Karpas-422 (cell line): Measurements from ENCODE around the gene PTPMT1. TPM values are rescaled to one million over a fixed set of nuclear protein-coding genes. Genes with fewer than 3 reads are reported as not detected.

Source experiments
- DNase-seq: peaks from one replicate; pipeline ENCODE4 v3.0.0-alpha.2; 2015
- H2AFZ ChIP-seq: fragments of 200-600 bp; sonication (generic); 2 replicates; pipeline ENCODE4 v1.6.1; 2014; ENCODE audit warnings: antibody characterized with exemption, low read length, mixed read lengths
- H3K27ac ChIP-seq: fragments of 200-600 bp; sonication (generic); 2 replicates; pipeline ENCODE4 v1.5.1; 2014; ENCODE audit warnings: mild to moderate bottlenecking, low read length, moderate library complexity
- H3K27me3 ChIP-seq: fragments of 200-600 bp; sonication (generic); 2 replicates; pipeline ENCODE4 v1.6.1; 2014; ENCODE audit warnings: low read length, mixed read lengths
- H3K36me3 ChIP-seq: fragments of 200-600 bp; sonication (generic); 2 replicates; pipeline ENCODE4 v1.6.1; 2014; ENCODE audit warnings: low read length, mixed read lengths; ENCODE audit not compliant: insufficient read depth
- H3K4me1 ChIP-seq: fragments of 200-600 bp; sonication (generic); 2 replicates; pipeline ENCODE4 v1.6.1; 2014; ENCODE audit warnings: mild to moderate bottlenecking, low read length, mixed read lengths
- H3K4me2 ChIP-seq: fragments of 200-600 bp; sonication (generic); 2 replicates; pipeline ENCODE4 v1.6.1; 2014; ENCODE audit warnings: low read length, low read depth, mild to moderate bottlenecking; ENCODE audit not compliant: poor library complexity, severe bottlenecking
- H3K4me3 ChIP-seq: fragments of 200-600 bp; sonication (generic); 2 replicates; pipeline ENCODE4 v1.5.1; 2014; ENCODE audit warnings: mild to moderate bottlenecking, antibody characterized with exemption, low read length, mixed read lengths
- H3K79me2 ChIP-seq: fragments of 200-600 bp; sonication (generic); 2 replicates; pipeline ENCODE4 v1.6.1; 2014; ENCODE audit warnings: mild to moderate bottlenecking, low read length, mixed read lengths
- H3K9ac ChIP-seq: fragments of 200-600 bp; sonication (generic); 2 replicates; pipeline ENCODE4 v1.6.0; 2014; ENCODE audit warnings: low read length
- H3K9me2 ChIP-seq: fragments of 200-600 bp; sonication (generic), shearing (Covaris generic); replicated peaks from 2 replicates; pipeline ENCODE4 v1.6.0; 2014; ENCODE audit warnings: mild to moderate bottlenecking, low read length, moderate library complexity; ENCODE audit not compliant: insufficient read depth
- H3K9me3 ChIP-seq: fragments of 300-700, 200-600 bp; sonication (generic); 2 replicates; pipeline ENCODE4 v1.6.1; 2014; ENCODE audit warnings: low read length, mixed read lengths
- H4K20me1 ChIP-seq: fragments of 200-600 bp; sonication (generic); 2 replicates; pipeline ENCODE4 v1.6.1; 2014; ENCODE audit warnings: mild to moderate bottlenecking, antibody characterized with exemption, low read length, low read depth; ENCODE audit not compliant: insufficient read depth
- total RNA-seq: library from RNA; depleted of rRNA; stranded (reverse); fragments of >200 nt; shearing (Covaris generic); gene quantifications from 2 replicates; pipeline ENCODE4 v1.2.3, GENCODE V29; 2014; ENCODE audit warnings: low replicate concordance

The PTPMT1 gene
- total RNA-seq, 1 experiment from 2014 or later: 174 TPM

DNA sequence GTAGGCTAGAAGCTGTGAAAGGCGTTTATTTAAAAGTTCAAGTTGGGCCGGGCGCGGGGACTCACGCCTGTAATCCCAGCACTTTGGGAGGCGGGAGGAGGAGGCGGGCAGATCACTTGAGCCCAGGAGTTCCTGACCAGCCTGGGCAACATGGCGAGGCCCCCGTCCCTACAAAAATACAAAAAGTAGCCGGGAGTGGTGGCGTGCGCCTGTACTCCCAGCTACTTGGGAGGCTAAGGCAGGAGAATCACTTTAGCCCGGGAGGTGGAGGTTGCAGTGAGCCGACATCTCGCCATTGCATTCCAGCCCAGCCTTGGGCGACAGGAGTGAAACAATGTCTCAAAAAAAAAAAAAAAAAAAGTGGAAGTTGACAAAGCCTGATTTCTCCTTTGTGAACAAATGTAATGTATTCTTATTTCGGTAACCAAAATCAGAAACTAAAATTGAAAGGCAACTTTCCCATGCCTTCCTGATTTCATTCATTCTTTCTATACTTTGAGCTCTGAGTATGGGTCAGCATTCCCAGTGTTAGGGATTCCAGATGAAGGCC is 825 bp downstream of the PTPMT1 start:
- Histone ChIP-seq H3K79me2 (peaks cover 70% of the 10 kb centered on the region), H4K20me1 (no peaks in the 10 kb centered on the region), H3K9ac (peak overlapping the region; percentile 97), H3K27ac (peak overlapping the region; percentile 77), H3K4me3 (peak overlapping the region; percentile 96), H3K9me3 (no peaks in the 10 kb centered on the region), H3K36me3 (peaks cover 18% of the 10 kb centered on the region; the same call in 1 of the 2 replicates), H3K4me1 (peaks cover 24% of the 10 kb centered on the region), H3K27me3 (no peaks in the 10 kb centered on the region), H2AFZ (peak overlapping the region; percentile 44; the same call in 1 of the 2 replicates), H3K9me2 (no peaks in the 10 kb centered on the region), H3K4me2 (peak overlapping the region; percentile 91)
- no peak for DNase-seq

- Histone ChIP-seq H3K36me3 (peaks cover 43% of the 10 kb centered on the region), H3K4me1 (peaks cover 15% of the 10 kb centered on the region), H3K9me2 (no peaks in the 10 kb centered on the region), H2AFZ (no peak overlapping the region), H3K27me3 (no peaks in the 10 kb centered on the region), H3K27ac (no peak overlapping the region), H3K9ac (no peak overlapping the region), H3K4me2 (no peak overlapping the region), H4K20me1 (no peaks in the 10 kb centered on the region), H3K79me2 (peaks cover 81% of the 10 kb centered on the region), H3K9me3 (no peaks in the 10 kb centered on the region), H3K4me3 (no peak overlapping the region)
- no peak for DNase-seq
Measured at GRCh38 chr11:47569646-47570045, 4.2 kb downstream of the PTPMT1 start.

GRCh38 chr11:47570651-47571356 is 5.4 kb downstream of the PTPMT1 start:
- Histone ChIP-seq H3K36me3 (peaks cover 48% of the 10 kb centered on the region), H4K20me1 (no peaks in the 10 kb centered on the region), H3K4me2 (no peak overlapping the region), H3K4me1 (peaks cover 10% of the 10 kb centered on the region), H3K79me2 (peaks cover 76% of the 10 kb centered on the region), H3K9ac (no peak overlapping the region), H3K4me3 (no peak overlapping the region), H2AFZ (no peak overlapping the region), H3K27ac (no peak overlapping the region), H3K27me3 (no peaks in the 10 kb centered on the region), H3K9me2 (no peaks in the 10 kb centered on the region), H3K9me3 (no peaks in the 10 kb centered on the region)
- DNase-seq: no peak

DNA sequence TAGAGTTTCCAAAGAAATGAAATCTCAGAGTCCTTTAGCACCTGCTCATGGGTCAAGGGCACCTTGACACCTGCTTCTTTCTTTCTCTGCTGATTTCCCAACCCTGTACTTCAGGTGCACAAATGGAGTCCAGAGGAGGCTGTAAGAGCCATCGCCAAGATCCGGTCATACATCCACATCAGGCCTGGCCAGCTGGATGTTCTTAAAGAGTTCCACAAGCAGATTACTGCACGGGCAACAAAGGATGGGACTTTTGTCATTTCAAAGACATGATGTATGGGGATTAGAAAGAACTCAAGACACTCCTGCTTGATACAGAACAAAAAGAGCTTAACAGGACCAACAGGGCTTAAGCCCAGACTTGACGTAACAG is 5.9 kb downstream of the PTPMT1 start:
- no peaks in the 10 kb centered on the region for H3K9me3 ChIP-seq
- DNase-seq: no peak
- no peak overlapping the region for H3K9ac ChIP-seq
- no peak overlapping the region for H3K4me2 ChIP-seq
- no peak overlapping the region for H2AFZ ChIP-seq
- no peaks in the 10 kb centered on the region for H3K9me2 ChIP-seq
- no peaks in the 10 kb centered on the region for H3K27me3 ChIP-seq
- H3K4me1 ChIP-seq: peaks cover 7% of the 10 kb centered on the region
- H4K20me1 ChIP-seq: no peaks in the 10 kb centered on the region
- H3K27ac ChIP-seq: no peak overlapping the region
- H3K79me2 ChIP-seq: peaks cover 71% of the 10 kb centered on the region
- H3K4me3 ChIP-seq: no peak overlapping the region
- peaks cover 49% of the 10 kb centered on the region for H3K36me3 ChIP-seq

GRCh38 chr11:47571895-47572294 is 6.5 kb downstream of the PTPMT1 start:
- H3K36me3 ChIP-seq: peaks cover 49% of the 10 kb centered on the region
- H3K4me1 ChIP-seq: peaks cover 3% of the 10 kb centered on the region
- no peaks in the 10 kb centered on the region for H4K20me1 ChIP-seq
- H3K79me2 ChIP-seq: peaks cover 65% of the 10 kb centered on the region
- no peak overlapping the region for H2AFZ ChIP-seq
- no peaks in the 10 kb centered on the region for H3K27me3 ChIP-seq
- no peaks in the 10 kb centered on the region for H3K9me3 ChIP-seq
- H3K4me3 ChIP-seq: no peak overlapping the region
- H3K27ac ChIP-seq: no peak overlapping the region
- DNase-seq: no peak
- H3K9me2 ChIP-seq: no peaks in the 10 kb centered on the region
- no peak overlapping the region for H3K9ac ChIP-seq
- H3K4me2 ChIP-seq: no peak overlapping the region

GRCh38 chr11:47572715-47573255 is 7.4 kb downstream of the PTPMT1 start:
- H3K9me3 ChIP-seq: no peaks in the 10 kb centered on the region
- peaks cover 49% of the 10 kb centered on the region for H3K36me3 ChIP-seq
- no peak overlapping the region for H3K4me2 ChIP-seq
- DNase-seq: no peak
- H3K9ac ChIP-seq: no peak overlapping the region
- H4K20me1 ChIP-seq: no peaks in the 10 kb centered on the region
- H3K27ac ChIP-seq: no peak overlapping the region
- no peaks in the 10 kb centered on the region for H3K9me2 ChIP-seq
- peaks cover 10% of the 10 kb centered on the region for H3K4me1 ChIP-seq
- peaks cover 63% of the 10 kb centered on the region for H3K79me2 ChIP-seq
- no peak overlapping the region for H3K4me3 ChIP-seq
- no peak overlapping the region for H2AFZ ChIP-seq
- no peaks in the 10 kb centered on the region for H3K27me3 ChIP-seq

DNA sequence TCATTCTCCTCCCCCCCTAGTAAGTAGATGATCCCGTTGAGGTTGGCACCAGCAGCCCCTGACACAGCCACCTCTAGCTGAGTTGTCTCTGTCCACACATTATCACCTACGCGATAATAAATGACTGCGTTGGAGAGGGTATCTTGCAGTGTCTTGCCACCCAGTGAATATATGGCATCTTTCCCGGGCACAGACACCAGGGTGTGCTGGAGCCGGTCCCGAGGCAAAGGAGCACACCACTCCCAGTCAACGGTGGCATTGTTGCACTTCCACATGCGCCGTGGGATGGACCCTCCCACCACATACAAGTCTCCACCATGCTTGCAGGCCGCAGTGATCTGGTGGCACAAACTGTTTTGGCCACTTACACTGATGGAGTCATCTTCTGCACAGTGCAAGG is 7.9 kb downstream of the PTPMT1 start:
- Histone ChIP-seq H3K4me3 (no peak overlapping the region), H3K4me1 (peaks cover 15% of the 10 kb centered on the region), H3K9me2 (no peaks in the 10 kb centered on the region), H4K20me1 (no peaks in the 10 kb centered on the region), H2AFZ (no peak overlapping the region), H3K79me2 (peaks cover 65% of the 10 kb centered on the region), H3K4me2 (no peak overlapping the region), H3K9ac (no peak overlapping the region), H3K27ac (no peak overlapping the region), H3K36me3 (peaks cover 49% of the 10 kb centered on the region), H3K9me3 (no peaks in the 10 kb centered on the region), H3K27me3 (no peaks in the 10 kb centered on the region)
- DNase-seq: no peak

GRCh38 chr11:47577460-47578041 is 12.2 kb downstream of the PTPMT1 start:
- H3K9ac ChIP-seq: peak overlapping the region; percentile 86
- H4K20me1 ChIP-seq: no peaks in the 10 kb centered on the region
- no peak overlapping the region for H2AFZ ChIP-seq
- H3K79me2 ChIP-seq: peaks cover 54% of the 10 kb centered on the region
- H3K9me3 ChIP-seq: no peaks in the 10 kb centered on the region
- peaks cover 26% of the 10 kb centered on the region for H3K4me1 ChIP-seq
- H3K4me3 ChIP-seq: peak overlapping the region; percentile 81
- H3K36me3 ChIP-seq: peaks cover 38% of the 10 kb centered on the region
- H3K27me3 ChIP-seq: no peaks in the 10 kb centered on the region
- no peaks in the 10 kb centered on the region for H3K9me2 ChIP-seq
- peak overlapping the region; percentile 43; the same call in 1 of the 2 replicates for H3K27ac ChIP-seq
- peak overlapping the region; percentile 86 for H3K4me2 ChIP-seq
- peak; percentile 52 for DNase-seq
